ENCODE data around the gene DNAJC5. TPM values are rescaled to one million over a fixed set of nuclear protein-coding genes. Genes with fewer than 3 reads are reported as not detected.

DNAJC5 gene
- total and polyA plus RNA-seq, 2 of the 8 experiments (the other 6 are each of a cell fraction or from before 2014, with no cell fraction given) = 19.2 to 31.2 TPM

GRCh38 chr20:63868264-63868663 is 26.7 kb upstream of the DNAJC5 start (continued):
- TF ChIP-seq TAF1 (IDR thresholded peaks at IDR 0.05; ENCODE audit: low read depth, low read length) = no peak

Measured in H1 (cell line).